ENCODE measurements around the gene MSH3. TPM values are rescaled to one million over a fixed set of nuclear protein-coding genes. Genes with fewer than 3 reads are reported as not detected.
"Not testable (repeated sequence)": the region's sequence is repeated elsewhere in the genome, so short reads cannot be mapped to it uniquely, and the experiment has no call there.

Gene MSH3
- polyA plus RNA-seq, 1 donor: 13.8 TPM

GRCh38 chr5:80804332-80804731, 149.9 kb downstream of the MSH3 start:
- no CpG with 5 or more reads among the region's 1 CpG for WGBS (ENCODE audit: insufficient coverage, low lambda C conversion rate)
- H3K4me3 ChIP-seq (ENCODE audit: low read length): no peak overlapping the region
- H3K36me3 ChIP-seq (ENCODE audit: control insufficient read depth, insufficient read depth, low read length): peaks cover 13% of the 10 kb centered on the region
- no peaks in the 10 kb centered on the region for H3K9me3 ChIP-seq (ENCODE audit: control insufficient read depth, low read depth, low read length)
- no peak overlapping the region for H3K27ac ChIP-seq (ENCODE audit: low read length)
- no peak for DNase-seq
- H3K4me1 ChIP-seq (ENCODE audit: control insufficient read depth, insufficient read depth, low read length): no peaks in the 10 kb centered on the region
- H3K27me3 ChIP-seq (ENCODE audit: control insufficient read depth, insufficient read depth, low read length): no peaks in the 10 kb centered on the region

- DNase-seq: no peak
- WGBS (ENCODE audit: insufficient coverage, low lambda C conversion rate): no CpG with 5 or more reads among the region's 2 CpGs
- Histone ChIP-seq H3K36me3 (ENCODE audit: control insufficient read depth, insufficient read depth, low read length) (peaks cover 13% of the 10 kb centered on the region), H3K9me3 (ENCODE audit: control insufficient read depth, low read depth, low read length) (no peaks in the 10 kb centered on the region), H3K4me3 (ENCODE audit: low read length) (no peak overlapping the region), H3K27ac (ENCODE audit: low read length) (no peak overlapping the region), H3K4me1 (ENCODE audit: control insufficient read depth, insufficient read depth, low read length) (no peaks in the 10 kb centered on the region), H3K27me3 (ENCODE audit: control insufficient read depth, insufficient read depth, low read length) (no peaks in the 10 kb centered on the region)
Measured at GRCh38 chr5:80805038-80805437, 150.6 kb downstream of the MSH3 start.

GRCh38 chr5:80806929-80807328, 152.5 kb downstream of the MSH3 start:
- Histone ChIP-seq H3K4me1 (ENCODE audit: control insufficient read depth, insufficient read depth, low read length) (no peaks in the 10 kb centered on the region), H3K4me3 (ENCODE audit: low read length) (no peak overlapping the region), H3K27me3 (ENCODE audit: control insufficient read depth, insufficient read depth, low read length) (no peaks in the 10 kb centered on the region), H3K9me3 (ENCODE audit: control insufficient read depth, low read depth, low read length) (no peaks in the 10 kb centered on the region), H3K36me3 (ENCODE audit: control insufficient read depth, insufficient read depth, low read length) (peaks cover 9% of the 10 kb centered on the region), H3K27ac (ENCODE audit: low read length) (no peak overlapping the region)
- DNase-seq: no peak

- WGBS (ENCODE audit: insufficient coverage, low lambda C conversion rate): 95% methylated on average over 3 of the region's 3 CpGs
- H3K9me3 ChIP-seq (ENCODE audit: control insufficient read depth, low read depth, low read length): no peaks in the 10 kb centered on the region
- H3K36me3 ChIP-seq (ENCODE audit: control insufficient read depth, insufficient read depth, low read length): peaks cover 23% of the 10 kb centered on the region
- no peak overlapping the region for H3K27ac ChIP-seq (ENCODE audit: low read length)
- H3K4me3 ChIP-seq (ENCODE audit: low read length): no peak overlapping the region
- no peaks in the 10 kb centered on the region for H3K4me1 ChIP-seq (ENCODE audit: control insufficient read depth, insufficient read depth, low read length)
- H3K27me3 ChIP-seq (ENCODE audit: control insufficient read depth, insufficient read depth, low read length): no peaks in the 10 kb centered on the region
- DNase-seq: no peak
Measured at GRCh38 chr5:80809451-80809850, 155.0 kb downstream of the MSH3 start.

GRCh38 chr5:80810425-80810824, 156.0 kb downstream of the MSH3 start:
- Histone ChIP-seq H3K36me3 (ENCODE audit: control insufficient read depth, insufficient read depth, low read length) (peaks cover 23% of the 10 kb centered on the region), H3K9me3 (ENCODE audit: control insufficient read depth, low read depth, low read length) (no peaks in the 10 kb centered on the region), H3K4me3 (ENCODE audit: low read length) (no peak overlapping the region), H3K4me1 (ENCODE audit: control insufficient read depth, insufficient read depth, low read length) (no peaks in the 10 kb centered on the region), H3K27me3 (ENCODE audit: control insufficient read depth, insufficient read depth, low read length) (no peaks in the 10 kb centered on the region), H3K27ac (ENCODE audit: low read length) (no peak overlapping the region)
- no peak for DNase-seq
- WGBS (ENCODE audit: insufficient coverage, low lambda C conversion rate): 67% methylated on average over 1 of the region's 1 CpG

GRCh38 chr5:80816590-80816989, 162.1 kb downstream of the MSH3 start:
- no peaks in the 10 kb centered on the region for H3K4me1 ChIP-seq (ENCODE audit: control insufficient read depth, insufficient read depth, low read length)
- H3K27me3 ChIP-seq (ENCODE audit: control insufficient read depth, insufficient read depth, low read length): no peaks in the 10 kb centered on the region
- WGBS (ENCODE audit: insufficient coverage, low lambda C conversion rate): 100% methylated on average over 1 of the region's 3 CpGs
- H3K4me3 ChIP-seq (ENCODE audit: low read length): no peak overlapping the region
- H3K36me3 ChIP-seq (ENCODE audit: control insufficient read depth, insufficient read depth, low read length): peaks cover 30% of the 10 kb centered on the region
- H3K27ac ChIP-seq (ENCODE audit: low read length): no peak overlapping the region
- no peaks in the 10 kb centered on the region for H3K9me3 ChIP-seq (ENCODE audit: control insufficient read depth, low read depth, low read length)
- no peak for DNase-seq

- H3K9me3 ChIP-seq (ENCODE audit: control insufficient read depth, low read depth, low read length): peaks cover 8% of the 10 kb centered on the region
- H3K4me1 ChIP-seq (ENCODE audit: control insufficient read depth, insufficient read depth, low read length): no peaks in the 10 kb centered on the region
- DNase-seq: no peak
- H3K27me3 ChIP-seq (ENCODE audit: control insufficient read depth, insufficient read depth, low read length): no peaks in the 10 kb centered on the region
- H3K27ac ChIP-seq (ENCODE audit: low read length): no peak overlapping the region
- 100% methylated on average over 1 of the region's 3 CpGs for WGBS (ENCODE audit: insufficient coverage, low lambda C conversion rate)
- peaks cover 19% of the 10 kb centered on the region for H3K36me3 ChIP-seq (ENCODE audit: control insufficient read depth, insufficient read depth, low read length)
- H3K4me3 ChIP-seq (ENCODE audit: low read length): no peak overlapping the region
Measured at GRCh38 chr5:80820685-80821084, 166.2 kb downstream of the MSH3 start.

- Histone ChIP-seq H3K27ac (ENCODE audit: low read length) (no peak overlapping the region), H3K9me3 (ENCODE audit: control insufficient read depth, low read depth, low read length) (peaks cover 8% of the 10 kb centered on the region), H3K36me3 (ENCODE audit: control insufficient read depth, insufficient read depth, low read length) (peaks cover 17% of the 10 kb centered on the region), H3K27me3 (ENCODE audit: control insufficient read depth, insufficient read depth, low read length) (no peaks in the 10 kb centered on the region), H3K4me3 (ENCODE audit: low read length) (no peak overlapping the region), H3K4me1 (ENCODE audit: control insufficient read depth, insufficient read depth, low read length) (no peaks in the 10 kb centered on the region)
- no CpG with 5 or more reads among the region's 1 CpG for WGBS (ENCODE audit: insufficient coverage, low lambda C conversion rate)
- DNase-seq: no peak
Measured at GRCh38 chr5:80822640-80823039, 168.2 kb downstream of the MSH3 start.

GRCh38 chr5:80824159-80824558, 169.7 kb downstream of the MSH3 start:
- Histone ChIP-seq H3K9me3 (ENCODE audit: control insufficient read depth, low read depth, low read length) (peaks cover 15% of the 10 kb centered on the region), H3K36me3 (ENCODE audit: control insufficient read depth, insufficient read depth, low read length) (peaks cover 24% of the 10 kb centered on the region)
- DNase-seq; H3K27ac ChIP-seq (ENCODE audit: low read length); H3K4me1 ChIP-seq (ENCODE audit: control insufficient read depth, insufficient read depth, low read length); H3K27me3 ChIP-seq (ENCODE audit: control insufficient read depth, insufficient read depth, low read length); H3K4me3 ChIP-seq (ENCODE audit: low read length): not testable (repeated sequence)
- WGBS (ENCODE audit: insufficient coverage, low lambda C conversion rate): no CpG with 5 or more reads among the region's 22 CpGs

- Histone ChIP-seq H3K4me3 (ENCODE audit: low read length) (no peak overlapping the region), H3K9me3 (ENCODE audit: control insufficient read depth, low read depth, low read length) (peaks cover 15% of the 10 kb centered on the region), H3K27me3 (ENCODE audit: control insufficient read depth, insufficient read depth, low read length) (no peaks in the 10 kb centered on the region), H3K27ac (ENCODE audit: low read length) (no peak overlapping the region), H3K36me3 (ENCODE audit: control insufficient read depth, insufficient read depth, low read length) (peaks cover 20% of the 10 kb centered on the region), H3K4me1 (ENCODE audit: control insufficient read depth, insufficient read depth, low read length) (no peaks in the 10 kb centered on the region)
- peak in 1 of 2 donors; percentile 12 for DNase-seq
- WGBS (ENCODE audit: insufficient coverage, low lambda C conversion rate): no CpG with 5 or more reads among the region's 2 CpGs
Measured at GRCh38 chr5:80825786-80826460, 171.5 kb downstream of the MSH3 start.

- DNase-seq: no peak
- Histone ChIP-seq H3K27me3 (ENCODE audit: control insufficient read depth, insufficient read depth, low read length) (no peaks in the 10 kb centered on the region), H3K36me3 (ENCODE audit: control insufficient read depth, insufficient read depth, low read length) (no peaks in the 10 kb centered on the region), H3K27ac (ENCODE audit: low read length) (no peak overlapping the region), H3K4me3 (ENCODE audit: low read length) (no peak overlapping the region), H3K4me1 (ENCODE audit: control insufficient read depth, insufficient read depth, low read length) (no peaks in the 10 kb centered on the region), H3K9me3 (ENCODE audit: control insufficient read depth, low read depth, low read length) (no peaks in the 10 kb centered on the region)
Measured at GRCh38 chr5:80834710-80835109, 180.3 kb downstream of the MSH3 start.

Data from large intestine (tissue), 3 donors.